GM12801 (cell line): ENCODE data around the gene GARS1.

Source experiments
- TF ChIP-seq, protein P1 (sequence below): IDR thresholded peaks from one replicate; pipeline ENCODE4 v1.5.1; 2011; ENCODE audit warnings: control low read depth; ENCODE audit not compliant: insufficient read length; ENCODE audit errors: extremely low read depth

The GARS1 gene

DNA sequence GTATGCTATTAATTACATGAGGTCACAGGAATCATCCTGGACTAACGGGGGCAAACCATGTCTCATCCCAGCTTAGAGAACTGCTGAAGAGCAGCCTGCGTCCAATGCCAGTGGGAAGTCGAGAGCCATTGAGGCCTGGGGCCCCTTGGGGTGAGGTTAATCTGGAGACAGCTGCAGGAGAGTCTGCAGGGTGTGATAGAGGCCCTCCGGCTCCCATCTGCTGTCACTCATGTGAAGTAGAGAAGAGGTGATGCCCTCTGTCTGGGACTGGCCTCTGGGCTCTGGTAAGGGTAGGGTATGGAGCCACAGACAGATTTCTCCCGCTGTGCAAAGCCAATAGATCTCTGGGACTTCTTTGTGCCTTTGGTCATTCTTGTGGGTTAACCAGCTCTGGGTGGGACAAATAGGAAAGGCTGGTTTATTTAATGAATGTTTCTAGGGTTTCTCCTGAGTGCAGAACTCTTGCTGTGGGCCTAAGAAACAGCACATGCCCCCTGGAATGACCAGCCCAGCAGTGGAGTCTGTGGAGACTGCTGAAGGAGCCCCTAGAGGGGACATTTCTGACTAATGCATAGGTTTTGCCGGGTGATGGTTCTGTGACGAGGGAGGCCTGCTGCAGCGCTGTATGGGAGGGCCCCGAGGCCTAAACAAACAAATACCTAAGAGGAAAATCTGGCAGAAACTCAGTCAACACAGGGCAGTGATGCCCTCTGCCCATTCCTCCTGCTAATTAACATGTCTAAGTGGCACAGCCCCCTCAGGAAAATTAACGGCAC, 53.1 kb downstream of the GARS1 start:
- TF ChIP-seq, protein P1, sequence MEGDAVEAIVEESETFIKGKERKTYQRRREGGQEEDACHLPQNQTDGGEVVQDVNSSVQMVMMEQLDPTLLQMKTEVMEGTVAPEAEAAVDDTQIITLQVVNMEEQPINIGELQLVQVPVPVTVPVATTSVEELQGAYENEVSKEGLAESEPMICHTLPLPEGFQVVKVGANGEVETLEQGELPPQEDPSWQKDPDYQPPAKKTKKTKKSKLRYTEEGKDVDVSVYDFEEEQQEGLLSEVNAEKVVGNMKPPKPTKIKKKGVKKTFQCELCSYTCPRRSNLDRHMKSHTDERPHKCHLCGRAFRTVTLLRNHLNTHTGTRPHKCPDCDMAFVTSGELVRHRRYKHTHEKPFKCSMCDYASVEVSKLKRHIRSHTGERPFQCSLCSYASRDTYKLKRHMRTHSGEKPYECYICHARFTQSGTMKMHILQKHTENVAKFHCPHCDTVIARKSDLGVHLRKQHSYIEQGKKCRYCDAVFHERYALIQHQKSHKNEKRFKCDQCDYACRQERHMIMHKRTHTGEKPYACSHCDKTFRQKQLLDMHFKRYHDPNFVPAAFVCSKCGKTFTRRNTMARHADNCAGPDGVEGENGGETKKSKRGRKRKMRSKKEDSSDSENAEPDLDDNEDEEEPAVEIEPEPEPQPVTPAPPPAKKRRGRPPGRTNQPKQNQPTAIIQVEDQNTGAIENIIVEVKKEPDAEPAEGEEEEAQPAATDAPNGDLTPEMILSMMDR: no peak

DNA sequence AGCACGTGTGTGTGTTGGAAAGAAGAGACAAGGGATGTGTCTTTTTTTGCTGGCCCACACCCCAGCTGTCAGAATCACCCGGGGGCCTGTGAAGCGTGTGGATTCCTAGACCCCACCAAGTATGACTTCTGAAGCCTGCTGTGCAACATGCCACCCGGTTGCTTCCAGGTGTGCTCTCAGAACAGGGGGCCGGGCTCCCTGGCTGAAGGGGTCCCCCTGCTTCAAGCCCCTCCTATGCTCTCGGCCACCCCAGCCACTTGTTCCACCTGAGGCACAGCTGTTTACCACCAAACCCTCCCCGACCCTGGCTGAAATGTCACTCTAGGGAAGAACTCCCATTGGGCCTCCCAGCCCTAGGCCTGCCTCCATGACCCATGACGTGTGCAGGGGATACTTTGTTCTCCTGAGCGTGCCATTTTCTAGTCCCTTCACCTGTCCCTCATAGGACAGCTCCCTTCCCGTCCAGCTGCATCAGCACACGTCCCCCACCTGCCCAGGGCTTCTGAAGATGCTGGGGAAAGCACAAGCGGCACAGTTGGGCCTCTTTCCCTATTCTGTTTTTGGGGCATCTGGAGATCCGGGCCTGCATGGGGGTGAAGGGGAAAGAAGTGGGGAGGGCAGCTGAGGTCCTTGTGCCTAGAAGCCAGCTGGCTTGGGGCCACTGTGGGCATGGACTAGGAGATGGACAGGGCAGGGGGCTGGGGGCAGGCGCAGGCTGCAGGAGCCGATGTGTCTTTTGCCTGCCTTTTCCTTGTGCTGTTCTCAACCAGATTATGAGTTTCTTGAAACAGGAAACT, 54.3 kb downstream of the GARS1 start:
- TF ChIP-seq, protein P1: no peak

DNA sequence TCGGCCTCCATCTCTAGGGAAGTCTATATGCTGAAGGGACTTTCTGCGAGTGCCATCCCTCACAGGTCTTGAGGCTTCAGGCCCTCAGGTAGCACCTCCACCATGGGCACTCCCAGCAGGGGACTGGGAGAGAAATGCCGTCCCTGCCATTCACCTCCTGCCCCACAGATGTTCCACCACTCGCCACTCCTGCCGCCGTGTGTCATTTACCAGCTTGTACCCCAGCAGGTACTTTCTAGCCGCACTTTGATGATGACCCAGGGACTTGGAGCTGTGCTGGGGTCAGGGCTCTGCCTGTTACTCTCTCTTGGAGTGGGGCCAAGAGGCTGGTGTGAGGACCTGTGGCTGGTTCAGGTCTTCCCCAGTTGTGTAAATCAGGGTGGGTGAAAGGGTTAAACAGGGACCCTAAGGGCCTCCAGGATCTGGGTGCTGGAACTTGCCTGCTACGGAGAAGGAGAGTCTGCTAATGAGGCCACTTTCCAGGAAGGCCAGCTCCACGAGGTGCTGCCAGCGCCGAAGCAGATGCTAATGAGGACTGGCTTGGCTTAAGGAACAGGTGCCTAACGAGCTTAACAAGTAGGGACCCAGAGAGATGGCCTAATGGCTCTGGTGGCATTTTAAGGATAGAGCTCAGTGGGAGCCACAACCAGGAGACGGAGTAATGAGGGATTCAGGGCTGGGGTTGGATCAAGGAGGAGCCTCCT, 55.2 kb downstream of the GARS1 start:
- TF ChIP-seq, protein P1: no peak

DNA sequence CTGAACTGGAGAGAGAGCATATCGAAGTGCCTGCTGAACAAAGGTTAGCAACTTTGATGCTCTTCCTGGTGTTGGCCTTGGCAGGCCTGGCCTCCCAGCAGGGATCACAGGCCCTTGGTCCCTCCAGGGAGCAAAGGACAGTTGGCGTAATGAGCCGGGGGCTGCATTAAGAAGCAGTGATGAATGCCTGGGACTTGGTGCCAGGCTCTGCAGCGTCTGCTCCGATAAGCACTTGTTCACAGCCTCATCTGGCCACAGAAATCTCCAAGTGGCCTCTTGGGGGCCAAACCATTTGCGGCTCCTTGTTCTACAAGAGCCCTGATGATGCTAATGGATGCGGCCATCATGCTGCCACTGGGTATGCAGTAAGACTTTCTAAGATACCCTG, 55.7 kb downstream of the GARS1 start:
- TF ChIP-seq, protein P1: no peak

DNA sequence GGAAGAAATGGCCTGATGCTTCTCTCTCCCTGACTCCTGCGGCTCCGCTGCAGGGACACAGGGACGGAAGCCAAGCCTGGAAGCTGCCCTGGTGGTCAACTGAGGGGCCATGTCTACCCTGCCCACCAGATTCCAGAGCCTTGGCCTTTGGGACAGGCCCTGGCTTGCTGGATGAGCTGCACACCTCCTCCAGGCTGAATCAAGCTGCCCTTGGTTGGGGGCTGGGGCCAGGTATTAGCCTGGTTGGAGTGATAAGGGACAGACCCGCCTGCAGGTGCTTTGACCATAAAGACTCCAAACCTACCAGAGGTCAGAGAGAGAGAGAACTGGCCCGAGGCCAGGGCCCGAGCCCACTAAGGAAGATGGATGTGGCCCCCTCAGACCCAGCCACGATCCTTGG, 57.5 kb downstream of the GARS1 start:
- TF ChIP-seq, protein P1: no peak

DNA sequence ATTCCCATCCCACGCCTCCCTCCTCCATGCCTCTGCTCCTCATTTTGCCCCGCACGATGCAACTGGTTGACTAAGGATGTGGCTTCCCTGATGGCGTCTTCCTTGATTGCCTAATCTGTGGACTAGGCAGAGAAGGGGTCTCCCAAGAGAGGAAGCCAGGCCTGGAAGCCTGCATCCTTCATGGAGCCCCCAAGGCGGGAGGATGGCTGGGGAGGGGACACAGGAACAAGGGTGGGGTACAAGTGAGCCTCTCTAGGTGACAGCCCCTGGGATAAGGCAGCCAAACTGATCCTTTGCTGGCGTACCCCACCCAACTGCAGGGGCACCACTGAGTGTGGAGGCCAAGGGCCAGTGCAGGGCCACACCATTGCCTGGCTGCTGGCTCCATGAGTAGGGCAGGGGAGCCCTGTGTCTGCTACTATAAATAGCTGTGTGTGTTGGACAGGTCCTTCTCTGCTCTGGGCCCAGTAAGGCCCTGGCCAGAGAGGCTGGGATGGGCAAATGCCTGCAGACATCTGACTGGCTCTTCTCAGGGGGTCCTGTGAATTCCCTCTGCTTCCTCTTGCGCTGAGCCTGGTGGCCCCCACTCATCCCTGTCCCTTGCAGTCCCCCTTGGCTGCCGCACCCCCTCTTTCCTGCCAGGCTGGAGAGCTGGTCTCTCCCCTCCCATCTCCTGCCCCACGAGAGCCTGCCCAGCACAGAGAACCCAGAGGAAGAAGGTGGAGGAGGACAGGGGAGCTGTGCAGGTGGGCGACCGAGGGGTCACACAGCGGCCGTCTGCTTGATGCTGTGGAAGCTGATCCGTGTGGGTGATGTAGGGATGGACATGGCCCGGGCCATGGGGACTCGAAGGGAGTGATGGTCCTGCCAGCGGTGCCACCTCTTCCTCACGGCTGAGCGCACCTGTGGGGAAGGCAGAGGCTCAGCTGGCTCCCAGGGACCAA, 58.3 kb downstream of the GARS1 start:
- TF ChIP-seq, protein P1: no peak
